COLO829 (cell line): ENCODE data around the gene RASA3.
A peak's percentile ranks its signal among the peaks of the same experiment; 100 is the strongest.
"Not testable (repeated sequence)": the region's sequence is repeated elsewhere in the genome, so short reads cannot be mapped to it uniquely, and the experiment has no call there.

Source experiments
- DNase-seq: peaks from one replicate; pipeline ENCODE4 v3.0.0; 2012; ENCODE audit warnings: low spot score

Gene RASA3

DNA sequence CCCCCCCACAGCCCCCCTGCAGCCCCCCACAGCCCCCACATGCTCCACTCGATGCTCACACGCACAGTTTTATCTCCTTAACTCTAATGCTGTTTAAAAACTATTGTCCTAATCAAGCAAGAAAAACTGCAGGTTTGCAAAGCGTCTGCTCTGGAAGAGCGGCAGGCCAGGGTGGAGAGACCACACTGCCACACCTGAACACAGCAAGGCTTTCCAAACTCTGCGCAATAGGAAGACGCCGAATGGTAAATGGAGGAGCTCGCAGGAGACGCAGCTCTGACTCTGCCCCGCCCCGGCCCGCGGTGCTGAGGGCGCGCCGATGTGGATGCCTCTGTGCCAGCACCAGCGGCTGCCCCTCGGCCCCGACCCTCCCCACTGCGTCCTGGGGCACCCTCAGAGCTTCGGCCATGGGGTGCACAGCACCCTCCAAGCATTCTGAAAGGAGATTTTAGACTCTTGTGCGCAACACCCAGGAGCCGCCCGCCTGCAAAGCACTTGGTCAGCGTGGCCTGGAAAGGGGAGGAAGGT is 32.4 kb downstream of the RASA3 start:
- DNase-seq = peak; percentile 45

DNA sequence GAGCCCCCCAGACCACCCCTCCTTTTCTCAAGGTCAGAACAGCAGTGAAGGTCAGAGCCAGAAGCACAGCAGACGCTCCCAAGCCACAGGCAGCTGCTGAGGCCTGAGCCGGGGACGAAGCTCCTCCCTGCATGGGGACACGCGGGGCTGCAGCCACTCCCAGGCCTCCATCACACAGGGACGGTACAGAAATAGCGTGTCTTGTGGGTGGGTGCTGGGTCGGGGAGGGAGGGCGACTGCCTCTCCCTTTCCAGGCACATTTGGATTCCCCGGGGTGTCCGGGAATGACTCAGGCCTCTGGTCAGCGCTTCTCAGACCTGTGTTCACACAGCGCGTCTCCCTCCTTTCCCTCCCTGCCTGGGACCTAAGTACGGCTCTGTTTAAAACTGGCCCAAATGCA is 33.2 kb downstream of the RASA3 start:
- DNase-seq = peak; percentile 82

DNA sequence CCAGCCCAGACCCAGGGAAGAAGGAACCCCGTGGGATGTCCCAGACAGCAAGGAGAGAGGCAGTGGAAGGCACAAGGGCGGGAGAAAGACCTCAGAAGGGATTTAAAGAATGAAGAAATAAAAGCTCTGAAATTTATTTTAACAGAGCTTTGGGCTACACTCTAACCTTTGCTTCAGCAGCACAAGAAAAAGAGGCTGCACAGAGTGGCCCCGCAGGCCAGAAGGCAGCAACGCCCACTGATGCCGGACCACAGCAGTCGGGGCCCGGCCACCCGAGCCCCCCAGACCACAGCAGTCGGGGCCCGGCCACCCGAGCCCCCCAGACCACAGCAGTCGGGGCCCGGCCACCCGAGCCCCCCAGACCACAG is 33.8 kb downstream of the RASA3 start:
- DNase-seq = not testable (repeated sequence)

DNA sequence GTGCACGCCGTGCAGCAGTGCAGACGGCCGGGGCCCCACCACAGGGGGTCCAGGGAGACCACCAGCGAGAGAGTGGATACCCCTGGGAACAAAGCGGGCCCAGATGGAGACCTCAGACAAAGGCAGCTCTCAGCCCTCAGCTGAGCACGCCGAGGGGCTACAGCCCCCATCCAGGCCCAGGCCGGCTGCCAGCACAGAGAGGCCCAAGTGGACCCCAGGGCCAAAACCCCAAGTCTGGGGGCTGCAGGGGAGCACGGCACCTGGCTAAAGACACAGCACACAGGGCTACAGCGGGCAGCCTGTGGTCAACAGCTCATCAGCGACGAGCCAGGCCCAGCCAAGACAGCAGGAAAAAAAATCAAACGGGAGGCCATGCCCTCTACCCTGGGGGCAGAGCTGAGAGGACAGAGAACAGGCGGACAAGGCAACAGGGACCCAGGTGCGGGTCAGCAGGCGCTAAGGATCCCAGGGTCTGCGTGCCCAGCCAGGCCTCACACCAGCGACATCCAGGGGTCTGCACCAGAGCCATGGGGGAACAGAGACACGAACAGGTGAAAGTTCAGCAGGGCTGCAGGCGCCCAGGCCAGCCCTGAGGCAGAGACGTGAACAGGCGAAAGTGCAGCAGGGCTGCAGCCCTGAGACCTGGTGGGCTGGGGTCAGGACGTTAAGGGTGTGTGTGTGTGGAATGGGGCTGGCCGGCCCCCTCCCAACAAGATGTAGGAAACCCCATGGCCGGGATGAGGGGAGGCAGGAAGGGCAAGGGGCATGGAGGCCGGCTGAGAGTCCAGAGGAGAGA is 34.3 kb downstream of the RASA3 start:
- no peak for DNase-seq

DNA sequence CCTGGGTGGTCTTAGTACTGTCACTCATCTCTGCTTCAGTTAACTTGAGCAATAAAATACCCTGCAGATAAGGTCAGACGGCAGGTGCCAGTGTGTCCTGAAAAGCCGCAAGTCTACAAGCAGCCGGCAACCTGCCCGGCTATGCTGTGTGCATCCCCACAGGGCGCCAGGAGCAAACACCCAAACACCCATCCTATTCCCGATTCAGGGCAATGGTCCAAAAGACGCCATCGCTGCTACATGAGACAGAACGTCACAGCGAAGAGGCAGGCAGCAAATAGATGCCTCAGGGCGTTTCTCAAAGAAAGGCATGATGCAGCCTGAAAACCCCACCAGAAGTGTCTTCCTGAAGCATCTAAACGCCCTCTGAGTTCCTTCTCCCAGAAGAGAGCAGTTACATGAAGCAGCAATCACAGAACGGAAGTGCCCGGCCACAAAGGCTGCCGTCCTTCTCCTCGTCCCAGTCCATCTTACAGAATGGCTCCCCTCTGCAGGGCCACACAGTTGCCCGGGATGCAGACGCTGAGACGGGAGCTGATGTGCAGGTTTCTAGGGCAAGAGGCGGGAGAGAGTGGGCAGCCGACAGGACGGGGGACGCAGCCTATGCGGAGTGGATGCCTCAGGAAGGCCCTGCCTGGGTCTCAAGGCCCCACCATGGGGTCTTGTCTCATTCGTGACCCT is 35.1 kb downstream of the RASA3 start:
- no peak for DNase-seq

DNA sequence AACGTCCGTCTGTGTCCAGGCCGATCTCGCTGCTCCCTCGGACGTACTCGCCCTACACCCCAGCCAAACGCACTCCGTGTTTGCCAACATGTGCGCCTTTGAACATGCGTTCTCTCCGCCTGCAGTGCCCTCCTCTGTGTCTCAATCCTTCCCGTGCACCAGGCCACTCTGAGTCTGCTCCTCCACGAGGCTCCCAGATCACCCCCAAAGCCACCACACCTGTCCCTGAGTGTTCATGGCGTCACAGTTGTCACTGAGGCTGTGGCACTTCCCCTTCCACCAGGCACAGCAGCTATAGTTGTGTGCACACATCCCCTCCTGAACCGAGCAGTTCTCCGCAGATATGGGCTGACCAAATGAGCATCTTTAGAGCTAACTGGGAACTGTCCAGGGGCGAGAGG is 35.6 kb downstream of the RASA3 start:
- no peak for DNase-seq

DNA sequence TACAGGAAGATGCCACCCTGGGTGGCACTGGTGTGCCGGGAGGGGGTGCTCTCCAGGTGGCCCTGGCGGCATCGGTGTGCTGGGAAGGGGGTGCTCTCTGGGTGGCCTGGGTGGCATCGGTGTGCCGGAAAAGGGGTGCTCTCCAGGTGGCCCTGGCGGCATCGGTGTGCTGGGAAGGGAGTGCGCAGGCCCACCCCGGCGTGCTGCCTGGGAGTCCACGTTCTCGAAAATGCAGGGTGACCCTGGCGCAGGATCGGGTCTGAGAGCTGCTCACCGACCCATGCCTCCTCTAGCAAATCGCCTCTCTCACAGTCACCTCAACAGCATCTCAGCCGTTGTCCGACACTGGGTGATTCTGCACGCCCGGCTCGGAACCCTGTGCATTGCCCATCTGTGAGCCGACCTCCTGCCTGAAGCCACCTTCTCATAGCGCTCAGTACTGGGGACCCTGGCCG is 36.4 kb downstream of the RASA3 start:
- no peak for DNase-seq

DNA sequence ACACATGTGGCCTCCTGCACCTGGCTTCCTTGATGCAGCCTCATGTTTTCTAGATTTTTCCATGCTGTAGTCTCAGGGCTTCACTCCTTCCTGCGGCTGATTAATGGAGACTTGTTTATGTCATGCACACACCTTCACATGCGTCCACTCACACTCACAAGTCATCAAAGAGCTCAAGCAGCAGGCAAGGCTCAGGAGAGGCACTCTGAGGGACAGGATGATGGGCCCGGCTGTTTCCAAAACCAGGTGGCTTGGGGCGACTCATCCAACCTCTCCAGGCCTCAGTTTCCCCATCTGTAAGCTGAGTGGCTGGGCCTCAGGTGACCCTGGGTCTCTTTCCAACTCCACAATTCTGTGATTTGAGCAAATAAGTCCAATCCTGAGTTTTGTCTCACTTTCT is 36.9 kb downstream of the RASA3 start:
- DNase-seq = no peak

DNA sequence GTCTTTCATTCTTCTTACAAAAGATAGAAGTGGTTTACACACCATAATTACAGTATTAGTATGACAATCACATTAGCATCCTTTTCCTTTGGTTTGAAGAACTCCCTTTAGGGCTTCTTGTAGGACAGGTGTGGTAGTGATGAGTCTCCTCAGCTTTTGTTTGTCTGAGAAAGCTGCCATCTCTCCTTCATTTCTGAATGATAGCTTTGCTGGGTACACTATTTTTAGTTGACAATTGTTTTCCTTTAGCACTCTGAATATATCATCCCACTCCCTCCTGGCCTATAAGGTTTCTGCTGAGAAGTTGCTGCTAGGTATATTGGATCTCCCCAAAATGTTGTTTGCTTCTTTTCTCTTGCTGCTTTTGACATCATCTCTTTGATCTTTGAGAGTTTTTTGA is 39.3 kb downstream of the RASA3 start:
- no peak for DNase-seq

DNA sequence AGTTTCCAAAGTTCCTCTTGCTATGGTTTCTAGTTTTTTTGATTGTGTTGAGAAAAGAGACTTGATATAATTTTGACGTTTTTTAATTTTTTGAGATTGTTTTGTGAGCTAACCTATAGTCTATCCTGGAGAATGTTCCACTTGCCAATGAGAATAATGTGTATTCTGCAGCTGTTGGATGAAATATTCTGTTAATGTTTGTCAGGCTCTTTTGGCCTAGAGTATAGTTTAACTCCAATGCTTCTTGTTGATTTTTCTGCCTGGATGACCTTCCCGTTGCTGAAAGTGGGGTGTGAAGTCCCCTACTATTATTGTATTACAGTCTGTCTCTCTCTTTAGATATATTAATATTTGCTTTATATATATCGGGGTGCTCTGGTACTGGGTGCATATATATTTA is 40.0 kb downstream of the RASA3 start:
- DNase-seq = no peak

DNA sequence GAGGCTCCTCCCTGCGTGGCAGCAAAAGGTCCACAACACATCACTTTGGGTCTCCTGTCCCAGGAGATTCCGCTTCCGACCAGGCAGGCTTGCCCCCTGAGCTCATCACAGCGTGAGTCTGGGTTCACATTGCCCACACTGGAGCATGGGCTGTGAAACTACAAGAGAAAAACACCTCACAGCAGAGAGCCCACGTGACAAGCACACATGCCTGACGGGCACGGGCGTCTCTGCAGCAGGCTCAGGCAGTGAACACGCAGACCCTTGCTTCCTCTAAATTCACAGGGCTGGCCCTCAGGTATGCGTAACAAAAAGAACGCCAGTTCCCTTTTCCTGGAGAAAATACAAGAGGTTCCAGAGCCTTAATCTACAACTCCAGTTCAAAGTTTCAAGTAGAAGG is 41.9 kb downstream of the RASA3 start:
- DNase-seq = no peak

DNA sequence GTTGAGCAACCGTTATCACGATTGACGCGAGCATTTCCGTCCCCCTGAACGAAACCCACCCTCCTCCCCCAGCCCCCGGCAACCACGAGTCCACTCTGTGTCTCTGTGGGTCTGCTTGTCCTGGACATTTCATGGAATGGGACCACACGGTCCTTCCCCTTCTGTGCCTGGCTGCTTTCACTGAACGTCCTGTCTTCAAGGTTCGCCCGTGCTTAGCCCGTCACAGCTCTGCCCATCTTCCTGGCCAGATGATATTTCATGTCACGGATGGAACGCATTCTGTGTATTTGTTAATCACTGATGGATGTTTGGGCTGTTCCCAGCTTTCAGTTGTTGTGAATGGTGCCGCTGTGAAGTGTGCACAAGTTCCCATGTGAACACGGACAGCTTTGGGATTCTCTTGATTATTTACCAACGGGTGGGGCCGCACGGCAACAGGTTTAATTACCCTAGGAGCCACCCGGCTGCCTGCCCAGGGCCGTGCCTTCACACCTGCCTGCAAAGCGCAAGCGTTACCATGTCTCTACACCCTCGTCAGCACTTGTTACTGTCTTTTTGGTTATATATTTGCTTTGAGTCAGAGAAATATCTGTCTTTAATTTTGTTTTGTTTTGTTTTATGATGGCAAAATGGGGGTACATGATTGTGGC is 42.5 kb downstream of the RASA3 start:
- no peak for DNase-seq

DNA sequence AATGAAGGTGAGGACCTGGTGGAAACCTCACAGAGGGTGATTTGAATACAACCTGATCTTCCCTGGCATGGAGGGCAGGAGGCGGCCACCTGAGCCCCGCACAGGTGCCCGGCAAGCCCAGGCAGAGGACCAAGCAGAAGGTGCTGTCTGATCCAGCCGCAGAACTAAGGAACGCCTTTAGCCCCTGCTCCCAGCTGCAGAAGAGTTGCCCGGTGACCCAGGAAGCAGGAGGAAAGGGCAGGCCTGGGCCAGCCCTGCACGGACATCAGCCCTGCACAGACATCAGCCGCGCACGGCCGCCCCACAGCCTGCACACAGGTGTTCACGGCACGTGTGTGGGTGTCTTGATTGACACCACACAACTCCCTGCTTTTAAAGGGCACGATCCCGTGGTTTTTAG is 43.1 kb downstream of the RASA3 start:
- DNase-seq = no peak

DNA sequence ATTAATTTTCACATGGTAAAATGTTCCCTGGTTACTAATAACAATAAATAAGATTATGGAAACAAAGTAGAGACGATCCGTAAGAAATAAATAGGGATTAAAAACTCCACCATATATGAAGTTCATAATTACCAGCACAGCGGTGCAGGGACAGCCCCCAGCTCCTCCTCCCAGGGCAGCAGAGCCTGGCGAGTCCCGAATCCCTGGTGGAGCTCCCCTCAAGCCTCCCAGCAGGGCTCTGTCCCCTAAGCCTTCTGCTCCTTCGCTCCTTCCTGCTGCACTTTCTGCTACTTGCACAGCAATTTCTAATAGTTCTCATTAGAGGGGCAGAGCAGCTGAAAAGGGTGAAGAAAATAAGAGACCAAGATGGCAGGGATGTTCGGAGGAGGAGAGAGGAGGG is 43.6 kb downstream of the RASA3 start:
- no peak for DNase-seq

DNA sequence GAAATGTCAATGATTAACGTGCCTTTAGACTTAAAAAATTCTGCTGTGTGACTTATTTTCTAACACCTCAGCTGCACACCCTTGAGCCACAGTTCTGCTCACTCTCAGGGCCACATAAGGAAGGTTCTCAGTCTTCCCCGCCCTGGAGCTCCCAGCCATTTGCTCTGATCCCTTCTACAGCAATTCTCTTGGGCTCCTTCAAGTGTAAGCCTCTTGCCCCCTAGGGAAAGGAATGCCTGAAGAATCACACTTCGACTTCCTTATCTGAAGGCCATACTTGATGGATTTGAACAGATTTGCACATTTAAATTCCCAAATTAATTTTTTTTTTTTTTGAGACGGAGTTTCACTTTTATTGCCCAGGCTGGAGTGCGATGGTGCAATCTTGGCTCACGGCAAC is 44.2 kb downstream of the RASA3 start:
- no peak for DNase-seq

DNA sequence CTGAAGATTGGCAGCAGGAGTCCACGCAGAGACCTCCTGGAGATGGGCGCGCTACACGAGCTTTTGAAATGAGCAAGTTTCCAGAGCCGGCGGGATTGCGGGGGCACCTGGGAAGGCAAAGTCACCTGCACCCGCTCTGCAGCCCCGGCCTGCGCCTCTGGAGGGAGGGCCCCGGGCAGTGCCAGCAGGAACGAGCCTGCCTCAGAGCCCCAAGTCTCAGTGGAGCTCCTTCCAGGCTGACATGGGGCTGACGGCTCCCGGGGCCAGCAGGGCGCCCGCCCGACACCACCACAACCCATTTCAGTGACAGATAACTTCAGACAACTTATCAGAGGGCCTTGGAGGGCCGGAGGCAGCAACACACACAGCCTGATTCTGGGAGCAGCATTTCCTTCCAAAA is 45.0 kb downstream of the RASA3 start:
- DNase-seq = no peak

DNA sequence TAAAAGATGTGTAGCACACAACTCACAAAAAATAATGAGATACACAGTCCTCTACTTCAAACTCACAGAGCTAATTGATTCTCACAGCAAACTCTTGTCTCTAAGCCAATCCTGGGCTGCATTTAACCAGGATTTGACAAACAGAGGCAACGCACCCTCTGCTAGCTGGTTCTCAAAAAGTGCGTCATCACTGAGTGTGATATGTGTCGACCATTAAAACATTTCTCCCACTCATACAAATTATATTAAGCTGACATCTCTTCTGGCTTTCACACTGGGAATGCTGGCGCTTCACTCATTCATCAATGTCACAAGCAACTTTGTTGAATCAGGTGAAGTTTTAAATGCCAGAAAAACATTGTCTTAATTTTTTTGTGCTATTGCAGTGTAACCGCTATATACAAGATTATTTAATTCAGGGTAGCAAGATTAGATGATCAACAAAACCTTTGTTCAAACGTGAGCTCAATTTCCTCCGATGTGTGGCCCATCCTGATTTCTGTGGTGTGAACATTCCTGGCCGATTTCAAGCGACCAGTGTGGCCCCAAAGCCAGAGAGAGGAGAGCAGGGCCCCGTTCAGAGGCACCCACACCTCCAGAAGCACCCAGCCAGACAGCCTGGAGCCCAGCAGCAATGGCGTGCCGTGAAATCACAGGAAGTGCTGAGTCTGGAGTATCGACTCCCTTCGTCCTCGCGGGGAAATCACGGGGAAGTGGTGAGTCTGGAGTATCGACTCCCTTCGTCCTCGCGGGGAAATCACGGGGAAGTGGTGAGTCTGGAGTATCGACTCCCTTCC is 49.4 kb downstream of the RASA3 start:
- DNase-seq = no peak

DNA sequence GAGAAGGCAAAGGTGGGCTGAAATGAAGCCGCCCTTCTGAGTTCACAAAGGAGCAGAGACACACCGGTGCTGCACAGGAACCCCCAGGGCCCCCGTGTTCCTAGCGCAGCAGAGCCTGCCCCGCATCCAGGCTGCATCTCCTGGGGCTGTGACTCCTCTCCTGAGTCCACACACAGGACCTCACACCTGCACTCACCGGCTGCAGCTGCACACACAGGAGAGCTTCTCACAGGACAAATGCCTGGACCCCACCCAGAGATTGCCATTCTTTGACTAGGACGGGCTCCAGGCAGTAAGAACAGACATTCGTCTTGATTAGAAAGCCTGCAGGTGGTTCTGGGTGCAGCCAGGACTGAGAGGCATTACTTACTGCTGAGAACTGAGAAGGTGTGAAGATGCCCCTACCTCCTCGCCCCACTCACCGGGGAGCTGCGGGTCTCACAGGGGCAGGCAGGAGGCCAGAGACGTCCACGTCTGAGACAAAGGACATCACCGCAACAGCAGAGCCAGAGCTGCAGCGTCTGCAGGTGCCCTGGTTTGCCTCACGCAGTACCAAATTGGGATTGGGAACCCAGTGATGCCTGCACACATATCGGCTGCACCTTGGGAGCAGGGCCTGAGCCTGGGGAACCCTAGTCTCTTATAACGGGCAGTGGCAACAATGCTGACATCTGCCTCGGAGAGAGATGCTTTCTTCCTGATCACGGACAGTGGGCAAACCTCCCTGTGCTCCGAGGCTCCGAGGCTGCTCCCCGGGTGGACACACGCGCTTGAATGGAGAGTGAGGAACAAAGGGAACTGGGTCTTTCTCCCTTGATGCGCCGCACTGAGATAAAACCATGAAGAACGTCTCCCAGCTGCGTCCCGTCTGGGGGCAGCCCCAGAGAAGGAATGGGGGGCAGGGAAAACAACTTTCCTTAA is 50.4 kb downstream of the RASA3 start:
- no peak for DNase-seq

DNA sequence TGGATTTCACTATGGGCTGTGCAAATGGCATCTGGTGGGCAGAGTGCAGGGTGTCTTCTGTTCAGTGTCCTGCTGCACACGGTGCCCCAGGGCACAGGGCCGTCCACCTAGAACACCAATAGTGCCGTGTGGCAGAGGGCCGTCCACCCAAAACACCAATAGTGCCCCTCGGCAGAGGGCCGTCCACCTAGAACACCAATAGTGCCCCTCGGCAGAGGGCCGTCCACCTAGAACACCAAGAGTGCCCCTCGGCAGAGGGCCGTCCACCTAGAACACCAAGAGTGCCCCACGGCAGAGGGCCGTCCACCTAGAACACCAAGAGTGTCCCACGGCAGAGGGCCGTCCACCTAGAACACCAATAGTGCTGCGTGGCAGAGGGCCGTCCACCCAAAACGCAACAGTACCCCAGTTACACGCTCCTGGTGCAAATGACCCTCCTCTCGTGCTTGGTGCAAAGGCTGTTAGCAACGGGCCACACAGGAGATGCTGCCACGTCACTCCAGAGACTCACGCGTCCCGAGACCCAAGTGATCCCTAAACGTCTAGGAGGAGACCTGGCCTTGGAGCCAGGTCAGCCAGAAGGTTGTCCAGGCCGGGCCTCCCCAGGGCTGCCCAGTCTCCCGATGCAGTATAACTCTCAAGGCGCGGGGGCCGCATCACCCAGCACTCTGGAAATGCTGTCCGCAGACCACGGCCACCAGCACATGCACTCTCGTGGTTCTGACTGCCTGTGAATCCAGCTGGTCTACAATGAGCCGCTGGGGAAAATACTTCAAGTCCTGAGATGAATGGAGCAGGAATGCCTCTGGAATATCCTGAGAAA is 51.5 kb downstream of the RASA3 start:
- DNase-seq = no peak
